K562 (cell line): ENCODE measurements around the gene FAF2. TPM values are rescaled to one million over a fixed set of nuclear protein-coding genes. Genes with fewer than 3 reads are reported as not detected.
A peak's percentile ranks its signal among the peaks of the same experiment; 100 is the strongest.

ENCODE experiments used
- ATAC-seq: fragments of 200-7000 bp; cut with Tn5 transposase; 3 replicates; pipeline ENCODE4 v1.9.1; 2020; ENCODE audit warnings: moderate library complexity
- BruUV-seq: library from RNA; stranded (reverse); fragments of 400-500 nt; replicated peaks from 2 replicates; lab custom pipeline; 2021; lab: Mats Ljungman, UMichigan
- CTCF ChIA-PET: fragments of 300-600 bp; formaldehyde crosslinking; extraction: SDS; loops from one replicate; lab custom pipeline; 2021; ENCODE audit warnings: low intra/inter-chr PET ratio; lab: Yijun Ruan, JAX
- POLR2A ChIA-PET: fragments of 300-600, 350-650 bp; sonication (Branson Sonifier 250); formaldehyde crosslinking; extraction: SDS; loops from one replicate; lab custom pipeline; 2021; ENCODE audit warnings: antibody characterized with exemption, inconsistent platforms; lab: Yijun Ruan, JAX
- DNase-seq, 4 experiments: peaks; one replicate each; pipeline versions ENCODE4 v3.0.0 to v3.0.0-alpha.2; 2011 to 2018; ENCODE audit warnings: low spot score in 3 of 4, mixed read lengths in 3 of 4; ENCODE audit errors: extremely low read depth in 1 of 4
- FAIRE-seq: peaks from 2 replicates; lab custom pipeline; 2011; peaks lifted over from hg19 to GRCh38; lab: Jason Lieb, UNC
- H2AFZ ChIP-seq: 2 replicates; pipeline ENCODE4 v1.6.0; 2011; ENCODE audit warnings: low read depth, low read length, control low read depth, inconsistent platforms
- H3K27ac ChIP-seq: fragments of 200-600 bp; 3 replicates; pipeline ENCODE4 v1.8.0; 2011; ENCODE audit warnings: low read depth, mild to moderate bottlenecking, control low read depth, inconsistent platforms, low read length, moderate library complexity, mixed read lengths; ENCODE audit errors: extremely low read depth
- H3K27me3 ChIP-seq, 2 experiments: fragments of 300-600 bp in 1 of 2; 2 replicates in 1 of 2; 3 replicates in 1 of 2; pipeline versions ENCODE4 v1.6.0 to v1.8.0; 2011; ENCODE audit warnings: inconsistent platforms in 2 of 2, low read length in 2 of 2, mild to moderate bottlenecking in 1 of 2, mixed read lengths in 1 of 2, moderate library complexity in 1 of 2; ENCODE audit not compliant: control insufficient read depth in 2 of 2, insufficient read depth in 2 of 2
- H3K36me3 ChIP-seq: fragments of 300-600 bp; 3 replicates; pipeline ENCODE4 v1.8.0; 2011; ENCODE audit warnings: mild to moderate bottlenecking, low read length, inconsistent platforms; ENCODE audit not compliant: control insufficient read depth, insufficient read depth
- H3K4me1 ChIP-seq, 2 experiments: fragments of 200-600 bp in 1 of 2; replicated peaks in 1 of 2; 2 replicates in 1 of 2; 3 replicates in 1 of 2; pipeline versions ENCODE4 v1.5.1 to v1.8.0; 2011; ENCODE audit warnings: inconsistent platforms in 2 of 2, low read length in 2 of 2, mild to moderate bottlenecking in 1 of 2, mixed read lengths in 1 of 2, moderate library complexity in 1 of 2; ENCODE audit not compliant: control insufficient read depth in 2 of 2, insufficient read depth in 2 of 2
- H3K4me2 ChIP-seq: 2 replicates; pipeline ENCODE4 v1.6.1; 2011; ENCODE audit warnings: low read length, control low read depth, inconsistent platforms, mixed read lengths; ENCODE audit not compliant: insufficient read depth
- H3K4me3 ChIP-seq: fragments of 200-600 bp; sonication (generic), shearing (Covaris generic); 2 replicates; pipeline ENCODE4 v1.5.1; 2016; ENCODE audit warnings: control low read depth, inconsistent platforms
- H3K79me2 ChIP-seq: fragments of 200-600 bp; 3 replicates; pipeline ENCODE4 v1.8.0; 2011; ENCODE audit warnings: low read length, inconsistent platforms; ENCODE audit not compliant: control insufficient read depth, insufficient read depth
- H3K9ac ChIP-seq, 2 experiments: 2 replicates each; pipeline versions ENCODE4 v1.6.0 to v1.6.1; 2011; ENCODE audit warnings: low read depth in 2 of 2, low read length in 2 of 2, control low read depth in 1 of 2, inconsistent platforms in 1 of 2, mild to moderate bottlenecking in 1 of 2, mixed read lengths in 1 of 2; ENCODE audit not compliant: insufficient read depth in 1 of 2
- H3K9me1 ChIP-seq: one replicate; pipeline ENCODE4 v1.6.0; 2011; ENCODE audit warnings: inconsistent platforms, mild to moderate bottlenecking, low read length, moderate library complexity; ENCODE audit not compliant: control insufficient read depth, insufficient read depth
- H3K9me3 ChIP-seq: replicated peaks from 2 replicates; pipeline ENCODE4 v1.5.1; 2011; ENCODE audit warnings: low read depth, low read length, inconsistent platforms; ENCODE audit not compliant: control insufficient read depth, insufficient read depth
- H4K20me1 ChIP-seq: replicated peaks from 2 replicates; pipeline ENCODE4 v1.6.1; 2011; ENCODE audit warnings: low read length, inconsistent platforms, mixed read lengths; ENCODE audit not compliant: control insufficient read depth, insufficient read depth
- FOXK2 ChIP-seq, 2 experiments: fragments of 450-650 bp; IDR thresholded peaks in 1 of 2; conservative IDR thresholded peaks in 1 of 2; 2 replicates each; pipeline ENCODE4 v1.6.1; 2016; ENCODE audit warnings: low read depth in 2 of 2, mild to moderate bottlenecking in 1 of 2
- POLR2AphosphoS5 ChIP-seq: IDR thresholded peaks from 2 replicates; pipeline ENCODE4 v1.6.1; 2011; ENCODE audit warnings: mild to moderate bottlenecking, low read depth, low read length, moderate library complexity; ENCODE audit not compliant: control insufficient read depth, insufficient read depth
- POLR2G ChIP-seq: fragments of 200-400 bp; formaldehyde crosslinking; IDR thresholded peaks from 2 replicates; pipeline ENCODE4 v1.6.1; 2017; ENCODE audit warnings: low read depth, mild to moderate bottlenecking, antibody characterized with exemption, low read length, moderate library complexity
- RBFOX2 ChIP-seq: fragments of 200-400 bp; formaldehyde crosslinking; IDR thresholded peaks from 2 replicates; pipeline ENCODE4 v1.6.1; 2017; ENCODE audit warnings: low read depth, mild to moderate bottlenecking, low read length, moderate library complexity
- TCFL5 ChIP-seq: fragments of 250-450 bp; sonication (Bioruptor Pico); conservative IDR thresholded peaks from 2 replicates; pipeline ENCODE4 v1.6.1; 2021; ENCODE audit warnings: mild to moderate bottlenecking, moderate library complexity, matching md5 sums
- WGBS: fragments of 100-300 bp; shearing (Covaris generic); methylation state at CpG from one replicate; pipeline ENCODE4 v1.1.6; 2016; ENCODE audit warnings: low coverage, mixed read lengths; ENCODE audit not compliant: insufficient coverage; ENCODE audit errors: missing lambda C conversion rate; 5-methylcytosine and 5-hydroxymethylcytosine counted together
- in situ Hi-C: fragments of 300-500 bp; cut with MboI; formaldehyde crosslinking; loops from 4 replicates; pipeline ENCODE4 v1.15.0; 2018; ENCODE audit warnings: inconsistent platforms, mixed read lengths
- intact Hi-C: fragments of 100-400 bp; cut with micrococcal nuclease; formaldehyde crosslinking; loops from 2 replicates; pipeline ENCODE4 v1.14.2; 2022
- polyA plus RNA-seq, 8 experiments: library from polyadenylated mRNA; depleted of rRNA in 4 of 8; stranded (reverse) in 5 of 8; unstranded in 3 of 8; fragments of >200 nt; fragmentation: Nextera tagmentation in 2 of 8; fragmentation: Illumina TruSeq in 1 of 8; extraction: Ambion mirVana in 2 of 8; extraction: Trizol in 1 of 8; gene quantifications; 2 replicates each; pipeline versions ENCODE4 v1.2.1 to v1.2.3, GENCODE V29; 2011 to 2014; ENCODE audit warnings: inconsistent platforms in 1 of 8, missing spikeins in 1 of 8
- total RNA-seq, 7 experiments: library from RNA; depleted of rRNA in 6 of 7; stranded (reverse); fragments of >200 nt in 6 of 7; fragmentation: Illumina TruSeq in 2 of 7; extraction: Trizol in 2 of 7; gene quantifications; 2 replicates each; pipeline versions ENCODE4 v1.2.1 to v1.2.3, GENCODE V29; 2011 to 2021; ENCODE audit warnings: low replicate concordance in 1 of 7
- TF ChIP-seq, protein P1 (sequence below), 2 experiments: fragments of 450-650 bp in 1 of 2; sonication (generic) in 1 of 2; formaldehyde crosslinking in 1 of 2; IDR thresholded peaks; 2 replicates each; pipeline versions ENCODE4 v1.7.1 to v1.9.0; 2016 to 2022; ENCODE audit warnings: inconsistent platforms in 1 of 2, mild to moderate bottlenecking in 1 of 2, missing genetic modification reagents in 1 of 2
- TF ChIP-seq, protein P2 (sequence below), 2 experiments: fragments of 250-450 bp in 1 of 2; fragments of 450-650 bp in 1 of 2; sonication (Bioruptor Pico) in 1 of 2; IDR thresholded peaks; 2 replicates each; pipeline versions ENCODE4 v1.6.1 to v1.8.0; 2016 to 2021; ENCODE audit warnings: mild to moderate bottlenecking in 2 of 2, moderate library complexity in 2 of 2, missing compliant biosample characterization in 1 of 2, missing genetic modification characterization in 1 of 2

Gene FAF2
- total and polyA plus RNA-seq, 9 of the 15 experiments (the other 6 are each of a cell fraction or from before 2014, with no cell fraction given), result 25.0 to 44.6 (median 36.1) TPM

DNA sequence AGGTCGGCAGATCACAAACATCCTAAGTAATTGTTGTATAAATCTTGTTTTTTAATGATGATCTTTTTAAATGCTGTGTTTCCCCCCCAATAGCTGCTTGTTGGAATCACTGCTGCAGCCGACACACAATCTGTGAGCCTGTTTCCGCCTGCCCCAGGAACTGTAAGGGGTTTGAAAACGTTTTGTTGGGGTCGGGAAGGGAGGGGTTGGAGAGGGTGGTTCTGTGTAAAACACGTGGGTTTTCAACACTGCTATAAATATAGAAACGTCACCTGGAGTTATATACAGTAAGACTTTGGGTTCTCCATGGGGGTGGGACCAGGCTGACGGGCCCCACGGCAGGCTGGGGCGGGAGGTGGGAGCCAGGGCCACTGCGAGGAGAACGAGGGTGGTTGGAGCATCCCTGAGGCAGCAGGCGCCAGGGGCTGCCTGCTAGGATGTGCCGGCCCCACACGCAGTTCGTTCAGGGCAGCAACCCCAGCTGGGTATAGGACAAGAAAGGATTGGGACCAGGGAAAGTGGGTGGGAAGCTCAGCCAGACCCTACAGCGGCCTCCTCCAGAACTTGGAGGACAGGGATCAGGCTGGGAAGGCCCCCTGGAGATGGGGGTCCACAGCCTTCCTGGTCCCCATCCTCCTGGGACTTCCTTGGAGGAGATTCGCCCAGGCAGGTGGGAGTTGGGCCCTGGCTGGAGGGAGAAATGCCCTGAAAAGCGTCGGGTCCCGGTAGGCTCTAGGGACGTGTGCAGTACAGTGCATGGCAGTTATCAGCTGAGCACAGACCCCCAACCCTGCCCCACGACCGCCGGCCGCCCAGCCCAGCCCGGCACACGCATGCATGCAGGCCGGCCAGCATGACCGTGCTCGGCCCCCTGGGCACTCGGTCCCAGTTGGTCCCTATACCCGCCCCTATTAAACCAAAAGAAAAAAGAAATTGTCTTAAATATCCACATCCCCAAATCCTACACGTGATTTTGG is 79.3 kb downstream of the FAF2 start:
- BruUV-seq, result TSS peak; percentile 32
- Histone ChIP-seq H3K27me3 (no peaks in the 10 kb centered on the region), H4K20me1 (no peaks in the 10 kb centered on the region), H3K9me3 (no peaks in the 10 kb centered on the region), H3K4me2 (no peak overlapping the region), H3K9me1 (no peaks in the 10 kb centered on the region), H3K9ac (no peak overlapping the region), H3K27ac (no peak overlapping the region), H3K36me3 (peaks cover 49% of the 10 kb centered on the region; the same call in 2 of the 3 replicates), H3K4me1 (peaks cover 0 to 30% of the 10 kb centered on the region in 2 experiments; a peak in 2 of 5 replicates), H3K4me3 (no peak overlapping the region), H2AFZ (no peak overlapping the region), H3K79me2 (peaks cover under 1% of the 10 kb centered on the region; the same call in 1 of the 3 replicates)
- intact Hi-C loops (no loop called here), in situ Hi-C loops (no loop called here)
- WGBS, result 76% methylated on average over 16 of the region's 34 CpGs
- TF ChIP-seq TCFL5 (CRISPR knock-in tag) (no peak), RBFOX2 (peak; percentile 39), POLR2AphosphoS5 (0 out of 2 replicates have a peak, but pooled peaks have one; percentile 13), FOXK2 (conservative IDR thresholded peaks at IDR 0.05 in 1 of 2, IDR thresholded peaks at IDR 0.05 in 1 of 2; ENCODE audit: low read depth in 2 of 2) (no peak), POLR2G (peak; percentile 39)
- TF ChIP-seq, protein P1, sequence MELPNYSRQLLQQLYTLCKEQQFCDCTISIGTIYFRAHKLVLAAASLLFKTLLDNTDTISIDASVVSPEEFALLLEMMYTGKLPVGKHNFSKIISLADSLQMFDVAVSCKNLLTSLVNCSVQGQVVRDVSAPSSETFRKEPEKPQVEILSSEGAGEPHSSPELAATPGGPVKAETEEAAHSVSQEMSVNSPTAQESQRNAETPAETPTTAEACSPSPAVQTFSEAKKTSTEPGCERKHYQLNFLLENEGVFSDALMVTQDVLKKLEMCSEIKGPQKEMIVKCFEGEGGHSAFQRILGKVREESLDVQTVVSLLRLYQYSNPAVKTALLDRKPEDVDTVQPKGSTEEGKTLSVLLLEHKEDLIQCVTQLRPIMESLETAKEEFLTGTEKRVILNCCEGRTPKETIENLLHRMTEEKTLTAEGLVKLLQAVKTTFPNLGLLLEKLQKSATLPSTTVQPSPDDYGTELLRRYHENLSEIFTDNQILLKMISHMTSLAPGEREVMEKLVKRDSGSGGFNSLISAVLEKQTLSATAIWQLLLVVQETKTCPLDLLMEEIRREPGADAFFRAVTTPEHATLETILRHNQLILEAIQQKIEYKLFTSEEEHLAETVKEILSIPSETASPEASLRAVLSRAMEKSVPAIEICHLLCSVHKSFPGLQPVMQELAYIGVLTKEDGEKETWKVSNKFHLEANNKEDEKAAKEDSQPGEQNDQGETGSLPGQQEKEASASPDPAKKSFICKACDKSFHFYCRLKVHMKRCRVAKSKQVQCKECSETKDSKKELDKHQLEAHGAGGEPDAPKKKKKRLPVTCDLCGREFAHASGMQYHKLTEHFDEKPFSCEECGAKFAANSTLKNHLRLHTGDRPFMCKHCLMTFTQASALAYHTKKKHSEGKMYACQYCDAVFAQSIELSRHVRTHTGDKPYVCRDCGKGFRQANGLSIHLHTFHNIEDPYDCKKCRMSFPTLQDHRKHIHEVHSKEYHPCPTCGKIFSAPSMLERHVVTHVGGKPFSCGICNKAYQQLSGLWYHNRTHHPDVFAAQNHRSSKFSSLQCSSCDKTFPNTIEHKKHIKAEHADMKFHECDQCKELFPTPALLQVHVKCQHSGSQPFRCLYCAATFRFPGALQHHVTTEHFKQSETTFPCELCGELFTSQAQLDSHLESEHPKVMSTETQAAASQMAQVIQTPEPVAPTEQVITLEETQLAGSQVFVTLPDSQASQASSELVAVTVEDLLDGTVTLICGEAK (IDR thresholded peaks at IDR 0.05), result no peak
- TF ChIP-seq, protein P1 (CRISPR knock-in tag; IDR thresholded peaks at IDR 0.05), result no peak
- TF ChIP-seq, protein P2, sequence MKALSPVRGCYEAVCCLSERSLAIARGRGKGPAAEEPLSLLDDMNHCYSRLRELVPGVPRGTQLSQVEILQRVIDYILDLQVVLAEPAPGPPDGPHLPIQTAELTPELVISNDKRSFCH (CRISPR knock-in tag; IDR thresholded peaks at IDR 0.05), result no peak
- TF ChIP-seq, protein P2 (tag; IDR thresholded peaks at IDR 0.05), result no peak
- FAIRE-seq (no peak), ATAC-seq (peak; percentile 22), DNase-seq (no peak)
- CTCF ChIA-PET, result no interaction called here
- POLR2A ChIA-PET, result interaction anchor here (5.8 kb wide), 1 partner anchor 9 kb away, joined by 39 read pairs; the partner anchor contains the start of gene RNF44
